ENCODE results near the gene TUBGCP6. TPM values are rescaled to one million over a fixed set of nuclear protein-coding genes. Genes with fewer than 3 reads are reported as not detected.

TUBGCP6 gene
- total RNA-seq, 2 experiments from 2014 or later = 44.8 to 47.2 TPM

DNA sequence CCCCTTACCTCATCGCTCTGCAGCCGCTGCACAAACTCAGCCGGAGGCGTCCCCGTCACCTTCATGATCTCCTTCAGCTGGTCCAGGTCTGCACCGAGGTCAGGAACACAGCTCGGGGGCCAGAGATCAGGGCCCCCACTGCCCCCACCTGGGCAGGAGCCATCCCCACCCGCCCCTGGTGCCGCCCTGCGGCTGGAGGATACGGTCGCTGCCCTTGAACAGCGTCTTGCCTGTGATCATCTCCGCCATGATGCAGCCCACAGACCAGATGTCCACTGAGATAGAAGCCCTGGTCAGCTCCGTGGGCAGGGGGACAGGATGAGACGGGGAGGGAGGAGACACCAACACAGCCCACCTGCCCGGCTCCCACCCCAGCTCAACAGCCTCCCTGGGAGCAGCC is 10.8 kb upstream of the TUBGCP6 start:
- TF ChIP-seq, protein P1, sequence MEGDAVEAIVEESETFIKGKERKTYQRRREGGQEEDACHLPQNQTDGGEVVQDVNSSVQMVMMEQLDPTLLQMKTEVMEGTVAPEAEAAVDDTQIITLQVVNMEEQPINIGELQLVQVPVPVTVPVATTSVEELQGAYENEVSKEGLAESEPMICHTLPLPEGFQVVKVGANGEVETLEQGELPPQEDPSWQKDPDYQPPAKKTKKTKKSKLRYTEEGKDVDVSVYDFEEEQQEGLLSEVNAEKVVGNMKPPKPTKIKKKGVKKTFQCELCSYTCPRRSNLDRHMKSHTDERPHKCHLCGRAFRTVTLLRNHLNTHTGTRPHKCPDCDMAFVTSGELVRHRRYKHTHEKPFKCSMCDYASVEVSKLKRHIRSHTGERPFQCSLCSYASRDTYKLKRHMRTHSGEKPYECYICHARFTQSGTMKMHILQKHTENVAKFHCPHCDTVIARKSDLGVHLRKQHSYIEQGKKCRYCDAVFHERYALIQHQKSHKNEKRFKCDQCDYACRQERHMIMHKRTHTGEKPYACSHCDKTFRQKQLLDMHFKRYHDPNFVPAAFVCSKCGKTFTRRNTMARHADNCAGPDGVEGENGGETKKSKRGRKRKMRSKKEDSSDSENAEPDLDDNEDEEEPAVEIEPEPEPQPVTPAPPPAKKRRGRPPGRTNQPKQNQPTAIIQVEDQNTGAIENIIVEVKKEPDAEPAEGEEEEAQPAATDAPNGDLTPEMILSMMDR (IDR thresholded peaks at IDR 0.05) = no peak
- H3K4me1 Mint-ChIP-seq (ENCODE audit: low read depth) = peaks cover 2% of the 10 kb centered on the region
- ATAC-seq (no peak), DNase-seq (no peak)
- intact Hi-C loops (cut with micrococcal nuclease) = no loop called here
- no peaks in the 10 kb centered on the region for H3K9me3 Mint-ChIP-seq
- ChIA-PET CTCF (interaction anchor here (1.2 to 1.3 kb wide), 3 partner anchors 11 to 14 kb away, joined by 3 to 4 read pairs (median 4); no protein-coding TSS in a partner anchor), POLR2A (interaction anchor here (0.6 kb wide), 1 partner anchor 12 kb away, joined by 3 read pairs; no protein-coding TSS in a partner anchor)
- no peak overlapping the region for H3K4me3 Mint-ChIP-seq
- no peaks in the 10 kb centered on the region for H3K36me3 Mint-ChIP-seq (ENCODE audit: low read depth)
- H3K27ac Mint-ChIP-seq = no peak overlapping the region
- H3K27me3 Mint-ChIP-seq = peaks cover 6% of the 10 kb centered on the region

DNA sequence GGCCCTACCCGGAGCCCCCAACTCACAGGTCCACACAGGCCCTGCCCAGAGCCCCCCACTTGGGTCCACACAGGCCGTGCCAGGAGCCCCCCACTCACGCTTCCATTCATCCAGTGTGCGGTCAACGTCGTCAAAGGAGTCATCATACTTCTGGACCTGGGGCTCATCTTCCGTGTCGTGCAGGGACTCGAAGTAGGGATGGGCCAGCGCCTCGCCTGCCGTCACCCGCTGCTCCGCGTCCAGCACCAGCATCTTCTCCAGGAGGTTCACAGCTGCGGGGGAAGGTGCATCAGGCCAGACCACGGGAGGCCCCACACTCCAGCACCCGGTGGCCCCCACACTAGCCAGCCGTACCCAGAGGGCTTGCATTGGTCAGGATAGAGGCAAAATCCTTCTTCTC is 10.3 kb upstream of the TUBGCP6 start:
- Mint-ChIP-seq H3K4me3 (no peak overlapping the region), H3K9me3 (no peaks in the 10 kb centered on the region), H3K27ac (no peak overlapping the region), H3K36me3 (ENCODE audit: low read depth) (no peaks in the 10 kb centered on the region), H3K4me1 (ENCODE audit: low read depth) (peaks cover 6% of the 10 kb centered on the region), H3K27me3 (peaks cover 6% of the 10 kb centered on the region)
- ChIA-PET CTCF (interaction anchor here (1.2 kb wide), 1 partner anchor 12 kb away, joined by 3 read pairs; no protein-coding TSS in a partner anchor), POLR2A (no interaction called here)
- ATAC-seq (no peak), DNase-seq (no peak)
- TF ChIP-seq, protein P1 (IDR thresholded peaks at IDR 0.05) = no peak
- intact Hi-C loops (cut with micrococcal nuclease) = no loop called here

DNA sequence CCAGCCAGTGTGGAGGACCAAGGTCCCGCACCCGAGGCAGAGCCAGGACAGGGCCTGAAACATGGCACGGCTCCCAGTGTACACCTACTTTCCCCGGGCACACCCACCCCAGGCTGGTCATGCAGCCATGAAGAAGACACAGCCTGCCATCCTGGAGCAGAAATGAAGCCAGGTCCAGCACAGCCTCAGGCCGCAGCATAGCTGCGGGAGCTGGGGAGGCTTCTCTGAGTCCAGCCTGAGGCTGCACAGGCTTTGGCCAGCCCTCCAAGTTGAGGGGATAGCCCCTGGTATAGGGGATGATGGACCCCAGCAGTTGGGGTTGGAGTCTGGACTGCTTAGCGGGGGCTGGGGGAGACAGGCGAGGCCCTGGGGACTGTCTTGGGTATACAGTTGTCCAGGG is 9.1 kb upstream of the TUBGCP6 start:
- peaks cover 10% of the 10 kb centered on the region for H3K4me1 Mint-ChIP-seq (ENCODE audit: low read depth)
- no peak overlapping the region for H3K4me3 Mint-ChIP-seq
- intact Hi-C loops (cut with micrococcal nuclease) = loop anchor here (5.0 kb wide), 1 partner anchor 88 kb away; the partner anchor contains the start of gene PPP6R2
- ChIA-PET CTCF (no interaction called here), POLR2A (no interaction called here)
- H3K9me3 Mint-ChIP-seq = no peaks in the 10 kb centered on the region
- TF ChIP-seq, protein P1 (IDR thresholded peaks at IDR 0.05) = no peak
- no peaks in the 10 kb centered on the region for H3K36me3 Mint-ChIP-seq (ENCODE audit: low read depth)
- DNase-seq = no peak
- ATAC-seq = no peak
- H3K27ac Mint-ChIP-seq = no peak overlapping the region
- peaks cover 5% of the 10 kb centered on the region for H3K27me3 Mint-ChIP-seq

DNA sequence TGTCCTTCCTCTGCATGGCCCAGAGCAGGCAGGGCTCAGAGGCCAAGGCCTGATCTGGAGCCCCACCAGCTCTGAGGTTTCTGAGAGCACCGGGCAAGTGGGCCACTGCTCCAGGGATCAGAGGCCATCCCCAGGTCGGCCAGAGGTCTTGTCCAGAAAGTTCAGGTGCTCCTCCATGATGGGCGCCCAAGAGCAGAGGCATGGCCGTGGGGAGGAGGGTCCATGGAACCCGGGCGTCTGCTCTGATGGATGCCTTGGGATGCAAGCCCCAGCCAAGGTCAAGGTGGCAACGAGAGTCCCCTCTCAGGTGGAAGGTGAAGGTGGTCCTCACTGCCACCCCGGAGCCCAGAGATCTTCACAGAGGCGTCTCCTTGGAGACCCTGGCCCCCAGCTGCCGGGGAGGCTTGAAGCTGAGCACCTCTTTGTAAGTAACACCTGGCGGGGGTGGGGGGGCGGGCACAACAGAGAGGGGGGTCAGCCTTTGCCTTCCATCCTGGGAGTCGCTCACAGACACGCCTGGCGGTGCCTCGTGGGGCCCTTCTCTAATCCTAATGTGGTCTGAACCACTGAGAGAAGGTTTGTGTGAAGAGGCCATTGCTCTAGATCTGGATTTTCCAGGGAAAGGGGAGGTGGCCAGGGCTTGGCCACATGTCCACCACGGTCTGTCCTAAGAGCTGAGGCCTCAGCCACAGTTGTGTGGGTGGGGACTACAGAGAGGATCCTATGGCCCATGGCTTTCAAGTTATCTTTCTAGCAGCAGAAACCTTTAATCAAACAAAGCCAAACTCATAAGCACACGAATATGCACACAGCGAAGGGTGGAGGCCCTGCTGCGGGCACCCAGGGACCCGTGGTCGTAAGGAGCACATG is 8.5 kb upstream of the TUBGCP6 start:
- no peak overlapping the region for H3K27ac Mint-ChIP-seq
- no peak for ATAC-seq
- ChIA-PET POLR2A (interaction anchor here (0.6 to 3.1 kb wide), 2 partner anchors 7 to 19 kb away, joined by 3 to 13 read pairs; no protein-coding TSS in a partner anchor), CTCF (interaction anchor here (0.6 to 3.3 kb wide), 15 partner anchors 9 to 367 kb away, joined by 3 to 33 read pairs (median 3); partner anchors contain the start of gene DENND6B)
- H3K4me3 Mint-ChIP-seq = no peak overlapping the region
- peaks cover 10% of the 10 kb centered on the region for H3K4me1 Mint-ChIP-seq (ENCODE audit: low read depth)
- no peaks in the 10 kb centered on the region for H3K36me3 Mint-ChIP-seq (ENCODE audit: low read depth)
- intact Hi-C loops (cut with micrococcal nuclease) = loop anchor here (5.0 kb wide), 1 partner anchor 89 kb away; the partner anchor contains the start of gene PPP6R2
- no peak for DNase-seq
- TF ChIP-seq, protein P1 (IDR thresholded peaks at IDR 0.05) = no peak
- no peaks in the 10 kb centered on the region for H3K27me3 Mint-ChIP-seq
- H3K9me3 Mint-ChIP-seq = no peaks in the 10 kb centered on the region

All from activated CD8-positive, alpha-beta T cell treated with anti-CD3 and anti-CD28 coated beads for 36 hours (primary cell).